CD4-positive, alpha-beta T cell treated with Interleukin-17A for 4 hours (primary cell): Measurements from ENCODE around the gene GIGYF2.

ENCODE experiments used
- DNase-seq: peaks from one replicate; pipeline ENCODE4 v3.0.0-alpha.2; 2020; ENCODE audit warnings: mixed read lengths

Gene GIGYF2

DNA sequence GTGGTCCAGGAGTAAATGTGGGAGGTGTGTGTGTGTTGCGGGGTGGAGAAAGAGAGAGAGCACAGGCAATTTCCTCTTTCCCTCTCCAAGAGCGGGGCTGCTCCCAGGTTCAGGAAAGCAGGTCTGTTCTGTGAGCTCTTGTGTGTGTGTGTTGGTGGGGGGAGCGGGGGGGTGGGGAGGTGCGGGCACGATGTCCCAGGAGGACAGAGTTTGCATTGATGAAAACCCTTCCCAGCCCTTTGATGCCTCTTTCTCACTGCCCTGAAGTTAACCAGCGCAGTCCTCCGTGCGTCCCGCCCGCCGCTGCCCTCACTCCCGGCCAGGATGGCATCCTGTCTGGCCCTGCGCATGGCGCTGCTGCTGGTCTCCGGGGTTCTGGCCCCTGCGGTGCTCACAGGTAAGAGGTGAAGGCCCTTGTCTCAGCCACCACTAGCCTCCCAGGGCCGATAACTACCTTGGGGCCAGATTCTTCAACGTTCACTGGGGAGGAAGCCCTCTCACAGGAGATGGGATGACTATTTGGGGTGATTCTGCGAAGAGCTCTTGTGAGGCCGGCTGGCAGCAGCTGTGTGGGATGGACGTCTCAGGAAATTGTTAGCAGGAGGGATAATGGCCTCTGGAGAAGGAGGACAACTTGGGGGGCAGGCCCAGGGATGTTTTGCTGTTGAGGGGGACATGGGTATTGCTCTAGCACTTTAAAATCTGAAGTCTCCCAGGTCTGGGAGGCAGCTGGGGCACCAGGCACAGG lies 173.1 kb downstream of the GIGYF2 start, which contains the start of gene SNORC:
Gene SNORC, plus strand, starts transcription at position 247 of the 748 bp plus-strand sequence. Its CDS starts 78 bp downstream, at position 325.
- DNase-seq = no peak

DNA sequence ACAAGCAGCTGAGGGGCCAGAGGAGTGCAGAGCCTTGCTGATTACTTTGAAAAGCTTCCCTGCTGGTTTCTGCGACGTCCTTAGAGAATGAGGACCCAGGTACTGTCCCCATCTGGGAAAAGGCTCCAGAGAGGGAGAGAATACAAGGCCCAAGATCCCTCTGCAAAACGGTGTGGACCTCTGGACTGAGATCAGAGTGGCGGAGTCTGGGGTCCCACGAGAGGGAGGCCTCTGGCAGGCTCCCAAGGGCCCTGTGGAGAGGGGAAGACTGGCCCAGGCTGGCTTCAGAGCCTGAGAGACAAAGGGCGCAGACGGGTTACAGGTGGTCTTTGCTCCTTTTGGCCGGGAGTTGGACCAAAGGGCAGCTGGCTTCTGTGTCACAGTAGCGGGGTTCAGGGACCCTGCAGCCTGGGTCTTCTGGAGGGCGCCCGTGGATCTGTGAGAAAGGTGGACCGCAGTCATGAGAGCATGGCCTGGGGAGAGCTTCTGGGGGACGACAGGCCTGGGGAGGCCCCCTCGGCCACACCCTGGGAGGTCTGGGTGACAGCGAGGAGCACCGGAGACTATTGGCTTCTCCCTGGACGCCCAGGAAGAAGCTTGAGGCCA lies 173.7 kb downstream of the GIGYF2 start:
- DNase-seq = no peak

DNA sequence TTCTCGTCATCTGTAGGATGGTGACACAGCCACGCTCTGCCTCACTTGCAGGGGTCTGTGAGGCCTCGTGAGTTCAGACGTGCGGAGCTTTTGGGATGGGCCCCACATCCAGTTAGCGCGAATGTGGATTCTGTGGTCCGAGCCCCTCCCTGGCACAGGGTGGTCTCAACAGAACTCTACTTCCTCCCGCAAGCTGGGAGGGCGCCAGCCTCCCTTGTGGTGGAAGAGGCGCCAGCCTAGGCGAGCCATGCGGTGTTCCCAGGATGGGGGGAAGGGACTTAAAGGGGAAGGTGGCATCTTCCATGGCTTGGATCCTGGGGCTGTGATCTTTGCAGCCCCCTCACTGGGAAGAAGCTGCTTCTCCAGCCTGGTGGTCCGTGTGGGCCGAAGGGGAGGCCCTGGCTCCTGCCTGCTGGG lies 174.3 kb downstream of the GIGYF2 start:
- DNase-seq = no peak

- DNase-seq = no peak
Observed at GRCh38 chr2:232871835-232872736, 175.0 kb downstream of the GIGYF2 start.

- DNase-seq = no peak
Observed at GRCh38 chr2:232872826-232873225, 175.7 kb downstream of the GIGYF2 start.

DNA sequence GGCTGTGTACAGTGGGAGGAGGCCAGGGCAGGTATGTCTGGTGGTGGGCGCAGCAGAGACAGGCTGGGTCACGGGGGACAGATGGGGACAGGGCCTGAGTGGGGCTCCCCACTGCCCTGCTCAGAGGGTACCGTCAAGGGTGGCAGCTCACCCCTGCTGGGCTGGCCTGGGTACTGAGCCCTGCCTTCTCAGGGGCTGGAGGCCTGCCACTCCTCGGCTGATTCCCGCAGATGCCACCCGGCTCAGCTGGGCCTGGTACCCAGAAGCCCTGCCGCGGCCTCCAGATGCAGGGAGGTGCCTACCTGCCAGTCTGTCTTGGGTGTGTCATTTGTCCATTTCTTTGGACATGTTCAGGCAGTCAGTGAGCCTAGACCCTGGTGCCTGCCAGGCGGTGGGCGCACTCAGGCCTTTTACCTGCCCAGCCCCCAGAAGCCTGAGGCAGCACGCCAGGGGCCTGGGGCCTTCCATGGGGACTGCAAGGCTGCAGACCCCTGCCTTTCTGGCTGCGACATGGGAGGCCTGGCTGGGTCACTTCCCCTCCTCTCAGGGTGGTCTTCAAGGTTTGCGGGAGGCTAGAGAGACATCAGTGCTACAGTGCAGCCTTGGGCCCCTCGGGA lies 176.3 kb downstream of the GIGYF2 start:
- no peak for DNase-seq

DNA sequence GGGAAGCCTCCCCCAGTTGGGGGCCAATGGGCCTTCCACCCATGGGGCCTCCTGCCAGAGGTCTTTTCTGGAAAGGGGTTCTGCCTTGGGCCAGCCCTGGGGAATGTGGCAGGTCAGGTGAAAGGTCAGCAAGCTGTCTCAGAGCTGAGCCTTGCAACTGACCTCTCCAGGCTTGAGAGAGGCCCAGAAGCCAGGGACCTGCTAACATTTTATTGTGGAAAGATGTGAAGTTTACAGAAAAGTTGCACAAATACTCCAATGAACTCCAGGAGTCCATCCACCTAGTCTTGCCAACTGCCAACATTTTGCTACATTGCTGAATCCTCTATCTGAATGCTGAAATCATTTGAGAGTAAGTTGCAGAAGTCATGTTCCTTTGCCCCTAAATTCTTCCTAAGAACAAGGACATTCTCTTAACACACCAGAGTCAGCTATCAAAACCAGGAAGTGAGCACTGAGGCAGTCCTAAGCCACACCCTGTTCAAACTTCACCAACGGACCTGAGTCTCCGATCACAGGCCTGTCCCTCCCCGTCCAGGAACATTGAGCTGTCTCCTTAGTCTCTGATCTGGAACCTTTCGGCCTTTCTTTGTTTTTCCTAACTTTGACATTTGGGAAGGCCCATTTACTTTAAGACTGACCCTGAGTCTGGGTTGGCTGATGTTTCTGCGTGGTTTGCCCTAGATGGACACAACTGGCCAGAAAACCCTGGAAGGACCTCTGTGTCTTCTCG lies 176.9 kb downstream of the GIGYF2 start:
- no peak for DNase-seq

GRCh38 chr2:232874677-232875223 lies 177.6 kb downstream of the GIGYF2 start:
- no peak for DNase-seq

- DNase-seq = no peak
Observed at GRCh38 chr2:232875256-232876121, 178.4 kb downstream of the GIGYF2 start.

GRCh38 chr2:232876161-232876977 lies 179.2 kb downstream of the GIGYF2 start:
- DNase-seq = peak; percentile 15

- no peak for DNase-seq
Observed at GRCh38 chr2:232876978-232877441, 179.9 kb downstream of the GIGYF2 start.

DNA sequence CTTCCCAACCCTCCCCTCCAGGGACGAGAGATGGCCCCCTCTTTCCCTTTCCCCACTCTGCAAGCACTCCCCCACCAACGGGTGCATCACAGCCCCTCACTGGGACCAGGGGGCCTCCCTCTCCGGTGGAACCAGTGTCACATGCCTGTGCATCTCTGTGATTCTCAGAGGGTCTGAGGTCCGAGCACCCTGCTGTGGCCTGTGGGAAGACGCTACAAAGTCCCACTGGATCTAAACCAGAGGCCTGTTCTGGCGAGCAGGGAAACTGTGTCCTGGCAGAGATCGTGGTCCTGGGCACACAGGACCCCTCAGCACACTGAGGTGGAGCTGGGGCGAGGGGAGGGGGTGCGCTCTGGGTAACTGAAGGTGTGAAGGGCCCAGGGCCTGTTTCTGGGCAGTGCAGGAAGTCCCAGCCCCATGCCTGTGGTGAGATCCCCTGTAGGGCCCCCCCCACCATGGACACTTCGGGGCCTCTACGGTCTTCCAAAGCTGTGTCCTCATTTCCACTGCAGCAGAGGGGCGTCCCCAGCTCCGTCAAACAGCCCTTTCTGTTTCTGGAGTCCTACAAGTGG lies 180.9 kb downstream of the GIGYF2 start:
- DNase-seq = no peak

- no peak for DNase-seq
Observed at GRCh38 chr2:232878855-232879617, 181.9 kb downstream of the GIGYF2 start.

DNA sequence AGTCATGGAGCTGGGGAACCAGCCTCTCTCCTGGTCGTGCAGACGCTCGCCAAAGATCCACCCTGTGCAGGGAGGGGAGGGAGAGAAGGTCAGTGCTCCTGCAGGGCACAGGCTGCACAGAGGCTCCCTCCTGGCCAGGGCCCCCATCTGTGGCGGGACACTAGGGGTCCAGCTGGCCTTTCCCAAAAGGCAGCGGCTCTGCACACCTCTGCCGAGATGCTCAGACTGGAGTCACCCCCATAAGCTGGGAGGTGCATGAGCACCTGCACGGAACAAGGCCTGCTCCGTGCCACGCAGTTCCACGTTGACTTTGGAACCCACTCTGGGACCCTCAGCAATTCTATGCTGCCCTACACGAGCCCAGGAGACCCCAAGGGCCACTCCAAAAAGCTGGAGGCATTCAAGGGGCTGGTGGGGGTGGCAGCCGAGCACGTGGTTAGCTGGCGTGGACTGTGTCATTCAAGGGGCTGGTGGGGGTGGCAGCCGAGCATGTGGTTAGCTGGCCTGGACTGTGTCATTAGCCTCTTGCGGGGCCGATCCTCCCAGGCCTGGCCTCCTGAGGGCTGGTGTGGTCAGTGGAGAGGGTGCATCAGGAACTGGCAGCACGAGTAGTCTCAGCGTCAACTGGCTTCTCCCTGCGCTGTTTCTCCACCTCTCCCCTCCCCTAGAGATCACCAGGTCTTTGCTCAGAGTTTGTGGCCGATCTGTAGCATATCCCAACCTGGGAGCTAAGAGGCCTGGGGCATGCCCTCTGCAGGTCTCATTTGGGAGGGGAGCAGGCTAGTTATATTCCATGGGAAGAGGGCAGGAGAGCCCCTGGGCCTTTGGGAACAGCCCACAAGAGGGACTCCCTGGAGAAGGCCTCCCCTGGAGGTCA lies 182.7 kb downstream of the GIGYF2 start:
- no peak for DNase-seq

GRCh38 chr2:232880764-232881351 lies 183.7 kb downstream of the GIGYF2 start:
- DNase-seq = no peak

GRCh38 chr2:232882085-232882484 lies 185.0 kb downstream of the GIGYF2 start:
- DNase-seq = no peak

DNA sequence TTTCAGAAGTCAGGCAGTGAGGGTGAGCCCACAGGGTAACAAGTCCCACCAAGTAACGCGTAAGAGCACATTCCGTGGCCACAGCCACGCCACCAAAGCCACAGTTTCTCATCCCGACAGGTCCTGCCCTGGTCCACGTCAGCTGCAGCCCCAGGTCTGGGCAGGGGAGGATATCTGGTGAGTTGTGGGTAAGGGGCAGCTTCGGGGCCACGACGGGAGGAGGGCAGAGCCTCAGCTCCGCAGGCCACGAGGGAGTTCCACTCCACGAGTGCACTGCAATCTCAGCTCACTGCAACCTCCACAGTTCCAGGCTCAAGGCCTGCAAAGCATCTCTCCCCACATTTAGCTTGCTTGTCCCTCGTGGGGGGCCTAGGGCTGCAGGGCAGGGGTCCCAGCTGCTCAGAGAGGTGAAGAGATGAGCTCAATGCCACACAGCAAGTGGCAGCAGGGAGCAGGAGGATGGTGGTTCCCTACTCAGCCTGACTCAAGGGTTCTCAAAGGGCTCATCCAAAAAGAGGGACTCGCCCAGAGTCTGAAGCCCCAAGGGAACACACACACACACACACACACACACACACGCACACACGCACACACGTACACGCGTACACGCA lies 185.5 kb downstream of the GIGYF2 start:
- no peak for DNase-seq
